Endothelial cell of umbilical vein (primary cell): ENCODE measurements around the gene CCDC85A. TPM values are rescaled to one million over a fixed set of nuclear protein-coding genes. Genes with fewer than 3 reads are reported as not detected.

Experiments used
- BruUV-seq: library from RNA; stranded (reverse); fragments of 400-500 nt; replicated peaks from 2 replicates; lab custom pipeline; 2021; lab: Mats Ljungman, UMichigan
- CTCF ChIA-PET: fragments of 300-600, 350-600 bp; sonication (Branson Sonifier 250); formaldehyde crosslinking; loops from one replicate; lab custom pipeline; 2021; ENCODE audit warnings: antibody characterized with exemption, inconsistent platforms; lab: Charles Lee
- POLR2A ChIA-PET: fragments of 300-600, 350-600 bp; sonication (Branson Sonifier 250); formaldehyde crosslinking; loops from one replicate; lab custom pipeline; 2021; ENCODE audit warnings: antibody characterized with exemption, inconsistent platforms; lab: Charles Lee
- DNase-seq: peaks from one replicate; pipeline ENCODE4 v3.0.0-alpha.2; 2011; ENCODE audit warnings: low read depth, low spot score
- FAIRE-seq: peaks from 2 replicates; lab custom pipeline; 2011; peaks lifted over from hg19 to GRCh38; lab: Jason Lieb, UNC
- H2AFZ ChIP-seq: 2 replicates; pipeline ENCODE4 v1.6.0; 2012; ENCODE audit warnings: low read depth, low read length, control low read depth, inconsistent platforms
- H3K27ac ChIP-seq: 2 replicates; pipeline ENCODE4 v1.5.1; 2011; ENCODE audit warnings: low read depth, mild to moderate bottlenecking, control low read depth, low read length, moderate library complexity; ENCODE audit not compliant: insufficient read depth
- H3K27me3 ChIP-seq, 2 experiments: 2 replicates each; pipeline versions ENCODE4 v1.6.0 to v1.6.1; 2011; ENCODE audit warnings: low read length in 2 of 2, mixed read lengths in 1 of 2; ENCODE audit not compliant: control insufficient read depth in 2 of 2, insufficient read depth in 2 of 2
- H3K36me3 ChIP-seq, 2 experiments: 2 replicates in 1 of 2; 3 replicates in 1 of 2; pipeline ENCODE4 v1.5.1; 2011; ENCODE audit warnings: low read length in 2 of 2, mild to moderate bottlenecking in 1 of 2, moderate library complexity in 1 of 2; ENCODE audit not compliant: control insufficient read depth in 2 of 2, insufficient read depth in 2 of 2; ENCODE audit errors: extremely low read depth in 1 of 2
- H3K4me1 ChIP-seq: 3 replicates; pipeline ENCODE4 v1.5.1; 2011; ENCODE audit warnings: mild to moderate bottlenecking, low read length; ENCODE audit not compliant: control insufficient read depth, insufficient read depth; ENCODE audit errors: extremely low read depth
- H3K4me2 ChIP-seq: 2 replicates; pipeline ENCODE4 v1.6.1; 2011; ENCODE audit warnings: low read length, control low read depth, mixed read lengths; ENCODE audit not compliant: insufficient read depth
- H3K4me3 ChIP-seq, 3 experiments: fragments of 200-600 bp in 1 of 3; sonication (generic), shearing (Covaris generic) in 1 of 3; replicated peaks in 1 of 3; 2 replicates each; pipeline ENCODE4 v1.5.1; 2011 to 2016; ENCODE audit warnings: control low read depth in 3 of 3, low read length in 3 of 3, mild to moderate bottlenecking in 2 of 3, inconsistent platforms in 1 of 3, low read depth in 1 of 3, moderate library complexity in 1 of 3; ENCODE audit not compliant: insufficient read depth in 1 of 3
- H3K79me2 ChIP-seq: 2 replicates; pipeline ENCODE4 v1.6.0; 2012; ENCODE audit warnings: low read length, inconsistent platforms; ENCODE audit not compliant: control insufficient read depth, insufficient read depth
- H3K9ac ChIP-seq: replicated peaks from 2 replicates; pipeline ENCODE3; 2011; ENCODE audit warnings: low read length, control low read depth; ENCODE audit not compliant: insufficient read depth; ENCODE audit errors: extremely low read depth
- H3K9me1 ChIP-seq: replicated peaks from 3 replicates; pipeline ENCODE4 v1.6.0; 2011; ENCODE audit warnings: mild to moderate bottlenecking, low read length; ENCODE audit not compliant: control insufficient read depth, insufficient read depth; ENCODE audit errors: extremely low read depth
- H3K9me3 ChIP-seq: replicated peaks from 2 replicates; pipeline ENCODE4 v1.5.1; 2012; ENCODE audit warnings: low read length, inconsistent platforms; ENCODE audit not compliant: control insufficient read depth, insufficient read depth
- H4K20me1 ChIP-seq: replicated peaks from 2 replicates; pipeline ENCODE3; 2011; ENCODE audit warnings: mild to moderate bottlenecking, low read length; ENCODE audit not compliant: control insufficient read depth, insufficient read depth; ENCODE audit errors: extremely low read depth
- CTCF ChIP-seq, 2 donors: IDR thresholded peaks; 1 replicate in 1 of 2; 2 replicates in 1 of 2; pipeline ENCODE4 v1.5.1; 2011; ENCODE audit warnings: low read length in 2 of 2, mild to moderate bottlenecking in 2 of 2, moderate library complexity in 2 of 2, control low read depth in 1 of 2, inconsistent platforms in 1 of 2, low read depth in 1 of 2; ENCODE audit not compliant: insufficient read depth in 1 of 2; ENCODE audit errors: extremely low read depth in 1 of 2
- EZH2 ChIP-seq: IDR thresholded peaks from 2 replicates; pipeline ENCODE4 v1.6.1; 2012; ENCODE audit warnings: borderline replicate concordance, low read depth, mild to moderate bottlenecking, moderate library complexity, low read length, inconsistent platforms; ENCODE audit not compliant: severe bottlenecking
- JUN ChIP-seq: IDR thresholded peaks from 2 replicates; pipeline ENCODE4 v1.6.1; 2011; ENCODE audit warnings: borderline replicate concordance, low read depth; ENCODE audit not compliant: insufficient read length, insufficient read depth
- MYC ChIP-seq: IDR thresholded peaks from one replicate; pipeline ENCODE4 v1.6.1; 2011; ENCODE audit warnings: mild to moderate bottlenecking, low read depth, low read length
- POLR2A ChIP-seq: IDR thresholded peaks from 2 replicates; pipeline ENCODE4 v1.6.1; 2012; ENCODE audit warnings: low read depth, mild to moderate bottlenecking, control low read depth, low read length
- POLR2AphosphoS5 ChIP-seq: IDR thresholded peaks from 2 replicates; pipeline ENCODE4 v1.6.1; 2012; ENCODE audit warnings: low read depth, mild to moderate bottlenecking, control low read depth, low read length, moderate library complexity; ENCODE audit not compliant: insufficient read depth
- dilution Hi-C: fragments of 300-500 bp; cut with MboI; formaldehyde crosslinking; loops from one replicate; pipeline ENCODE4 v1.15.0; 2019; ENCODE audit warnings: low sequenced_read_pairs; ENCODE audit not compliant: extremely low pct_ligation_motif_present
- intact Hi-C: fragments of 100-400 bp; cut with micrococcal nuclease; formaldehyde crosslinking; loops from one replicate; pipeline ENCODE4 v1.10.0; 2022
- polyA plus RNA-seq, 4 experiments: library from polyadenylated mRNA; depleted of rRNA in 3 of 4; stranded (reverse) in 3 of 4; unstranded in 1 of 4; fragments of >200 nt; gene quantifications; 2 replicates each; pipeline versions ENCODE4 v1.2.1 to v1.2.3, GENCODE V29; 2011 to 2012; ENCODE audit warnings: missing spikeins in 1 of 4
- total RNA-seq: library from RNA; stranded (reverse); gene quantifications from 2 replicates; pipeline ENCODE4 v1.2.3, GENCODE V29; 2021
- TF ChIP-seq, protein P1 (sequence below): IDR thresholded peaks from 2 replicates; pipeline ENCODE4 v1.6.1; 2011; ENCODE audit not compliant: insufficient read depth, insufficient read length

The CCDC85A gene
- total and polyA plus RNA-seq, 2 donors (not counting 3 experiments of a cell fraction or from before 2014, with no cell fraction given) = 5.1 to 10.4 TPM

DNA sequence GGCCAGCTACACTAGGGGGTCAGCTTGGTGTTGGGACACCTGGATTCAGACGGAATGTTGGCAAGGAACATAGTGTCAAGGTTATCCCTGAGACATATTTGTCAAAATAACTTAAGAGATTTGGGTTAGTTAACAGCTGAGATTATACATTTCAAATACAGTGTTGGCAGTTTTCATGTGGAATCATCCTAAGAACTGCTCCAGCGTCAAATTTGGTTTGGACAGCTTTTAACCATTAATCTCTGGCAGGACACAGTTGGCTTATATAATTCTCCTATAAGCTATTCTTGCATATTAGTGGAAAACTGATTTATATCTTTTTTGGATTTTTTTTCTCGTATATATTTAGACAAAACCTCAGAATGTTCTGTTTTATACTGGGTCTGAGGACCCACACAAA, 132.2 kb downstream of the CCDC85A start:
- H3K27me3 ChIP-seq = no peaks in the 10 kb centered on the region
- H3K4me2 ChIP-seq = no peak overlapping the region
- H3K27ac ChIP-seq = no peak overlapping the region
- H3K9me3 ChIP-seq = no peaks in the 10 kb centered on the region
- no peak overlapping the region for H3K9ac ChIP-seq
- BruUV-seq = no TSS peak
- no peak for DNase-seq
- no peak for FAIRE-seq
- H3K4me3 ChIP-seq = no peak overlapping the region
- no peak overlapping the region for H2AFZ ChIP-seq
- dilution Hi-C loops (no loop called here), intact Hi-C loops (no loop called here)
- no peaks in the 10 kb centered on the region for H3K4me1 ChIP-seq
- POLR2A ChIA-PET = no interaction called here
- H3K79me2 ChIP-seq = no peaks in the 10 kb centered on the region
- H4K20me1 ChIP-seq = no peaks in the 10 kb centered on the region
- no peaks in the 10 kb centered on the region for H3K36me3 ChIP-seq
- TF ChIP-seq EZH2 (no peak), POLR2AphosphoS5 (no peak), MYC (no peak), JUN (no peak), CTCF (IDR thresholded peaks at IDR 0.05; ENCODE audit: extremely low read depth in 1 of 2, insufficient read depth in 1 of 2, low read depth in 1 of 2, low read length in 2 of 2) (no peak), POLR2A (no peak)
- TF ChIP-seq, protein P1, sequence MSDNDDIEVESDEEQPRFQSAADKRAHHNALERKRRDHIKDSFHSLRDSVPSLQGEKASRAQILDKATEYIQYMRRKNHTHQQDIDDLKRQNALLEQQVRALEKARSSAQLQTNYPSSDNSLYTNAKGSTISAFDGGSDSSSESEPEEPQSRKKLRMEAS = no peak
- CTCF ChIA-PET = interaction anchor here (1.1 to 1.6 kb wide), 2 partner anchors 13 to 24 kb away, joined by 3 to 5 read pairs; no protein-coding TSS in a partner anchor
- H3K9me1 ChIP-seq = no peaks in the 10 kb centered on the region
